Panc1 (cell line): ENCODE data around the gene PFDN4.

ENCODE experiments used
- POLR2AphosphoS5 ChIP-seq: IDR thresholded peaks from 2 replicates; pipeline ENCODE4 v1.6.1; 2012; ENCODE audit warnings: mild to moderate bottlenecking, low read depth, low read length, moderate library complexity
- SIN3A ChIP-seq: IDR thresholded peaks from 2 replicates; pipeline ENCODE4 v1.6.1; 2012; ENCODE audit warnings: low read depth, mild to moderate bottlenecking, low read length, moderate library complexity, borderline replicate concordance; ENCODE audit not compliant: insufficient read depth
- TCF7L2 ChIP-seq: IDR thresholded peaks from 2 replicates; pipeline ENCODE4 v1.6.1; 2011; ENCODE audit warnings: mild to moderate bottlenecking, low read depth, low read length, inconsistent platforms
- TF ChIP-seq, protein P1 (sequence below): fragments of 450-650 bp; IDR thresholded peaks from 2 replicates; pipeline ENCODE4 v1.5.1; 2017; ENCODE audit warnings: mild to moderate bottlenecking
- TF ChIP-seq, protein P2 (sequence below), 2 experiments: IDR thresholded peaks; 2 replicates each; pipeline ENCODE4 v1.6.1; 2011 to 2012; ENCODE audit warnings: low read depth in 2 of 2, control low read depth in 1 of 2, low read length in 1 of 2, mild to moderate bottlenecking in 1 of 2, moderate library complexity in 1 of 2; ENCODE audit not compliant: insufficient read depth in 1 of 2

DNA sequence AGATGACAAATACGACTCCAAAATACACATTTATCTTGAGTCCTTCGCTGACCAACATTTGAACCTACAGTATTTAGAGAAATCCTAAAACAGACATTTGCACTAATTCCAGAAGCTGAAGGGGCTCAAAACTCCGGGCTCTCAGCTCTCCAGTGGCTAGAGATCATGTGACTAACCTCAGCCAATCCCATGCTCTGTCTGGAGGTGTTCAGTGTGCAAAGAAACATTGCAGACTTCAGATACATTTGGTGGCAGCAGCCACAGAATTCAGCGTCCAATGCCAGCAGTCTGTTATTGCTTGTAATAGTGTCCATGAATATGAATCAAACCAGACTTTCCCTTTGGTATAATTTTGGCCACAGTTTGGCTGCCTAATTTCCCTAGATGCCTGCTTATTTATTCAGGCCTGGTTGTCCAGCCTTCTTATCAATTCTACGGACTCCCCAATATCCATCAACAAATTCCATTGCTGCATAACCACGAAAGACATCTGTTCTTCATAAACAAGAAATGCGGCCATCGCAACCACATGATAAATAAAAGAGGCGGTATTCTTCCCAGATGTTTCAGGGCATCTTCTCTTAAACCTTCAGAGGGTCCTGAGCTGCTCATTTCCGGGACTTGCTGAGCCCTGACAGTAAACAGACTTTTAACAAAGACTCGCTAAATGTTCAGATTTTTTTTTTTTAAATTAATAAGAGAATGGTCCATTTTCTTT, 19.6 kb upstream of the PFDN4 start:
- TF ChIP-seq, protein P1, sequence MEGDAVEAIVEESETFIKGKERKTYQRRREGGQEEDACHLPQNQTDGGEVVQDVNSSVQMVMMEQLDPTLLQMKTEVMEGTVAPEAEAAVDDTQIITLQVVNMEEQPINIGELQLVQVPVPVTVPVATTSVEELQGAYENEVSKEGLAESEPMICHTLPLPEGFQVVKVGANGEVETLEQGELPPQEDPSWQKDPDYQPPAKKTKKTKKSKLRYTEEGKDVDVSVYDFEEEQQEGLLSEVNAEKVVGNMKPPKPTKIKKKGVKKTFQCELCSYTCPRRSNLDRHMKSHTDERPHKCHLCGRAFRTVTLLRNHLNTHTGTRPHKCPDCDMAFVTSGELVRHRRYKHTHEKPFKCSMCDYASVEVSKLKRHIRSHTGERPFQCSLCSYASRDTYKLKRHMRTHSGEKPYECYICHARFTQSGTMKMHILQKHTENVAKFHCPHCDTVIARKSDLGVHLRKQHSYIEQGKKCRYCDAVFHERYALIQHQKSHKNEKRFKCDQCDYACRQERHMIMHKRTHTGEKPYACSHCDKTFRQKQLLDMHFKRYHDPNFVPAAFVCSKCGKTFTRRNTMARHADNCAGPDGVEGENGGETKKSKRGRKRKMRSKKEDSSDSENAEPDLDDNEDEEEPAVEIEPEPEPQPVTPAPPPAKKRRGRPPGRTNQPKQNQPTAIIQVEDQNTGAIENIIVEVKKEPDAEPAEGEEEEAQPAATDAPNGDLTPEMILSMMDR: no peak
- TF ChIP-seq POLR2AphosphoS5 (no peak), SIN3A (no peak), TCF7L2 (no peak)
- TF ChIP-seq, protein P2, sequence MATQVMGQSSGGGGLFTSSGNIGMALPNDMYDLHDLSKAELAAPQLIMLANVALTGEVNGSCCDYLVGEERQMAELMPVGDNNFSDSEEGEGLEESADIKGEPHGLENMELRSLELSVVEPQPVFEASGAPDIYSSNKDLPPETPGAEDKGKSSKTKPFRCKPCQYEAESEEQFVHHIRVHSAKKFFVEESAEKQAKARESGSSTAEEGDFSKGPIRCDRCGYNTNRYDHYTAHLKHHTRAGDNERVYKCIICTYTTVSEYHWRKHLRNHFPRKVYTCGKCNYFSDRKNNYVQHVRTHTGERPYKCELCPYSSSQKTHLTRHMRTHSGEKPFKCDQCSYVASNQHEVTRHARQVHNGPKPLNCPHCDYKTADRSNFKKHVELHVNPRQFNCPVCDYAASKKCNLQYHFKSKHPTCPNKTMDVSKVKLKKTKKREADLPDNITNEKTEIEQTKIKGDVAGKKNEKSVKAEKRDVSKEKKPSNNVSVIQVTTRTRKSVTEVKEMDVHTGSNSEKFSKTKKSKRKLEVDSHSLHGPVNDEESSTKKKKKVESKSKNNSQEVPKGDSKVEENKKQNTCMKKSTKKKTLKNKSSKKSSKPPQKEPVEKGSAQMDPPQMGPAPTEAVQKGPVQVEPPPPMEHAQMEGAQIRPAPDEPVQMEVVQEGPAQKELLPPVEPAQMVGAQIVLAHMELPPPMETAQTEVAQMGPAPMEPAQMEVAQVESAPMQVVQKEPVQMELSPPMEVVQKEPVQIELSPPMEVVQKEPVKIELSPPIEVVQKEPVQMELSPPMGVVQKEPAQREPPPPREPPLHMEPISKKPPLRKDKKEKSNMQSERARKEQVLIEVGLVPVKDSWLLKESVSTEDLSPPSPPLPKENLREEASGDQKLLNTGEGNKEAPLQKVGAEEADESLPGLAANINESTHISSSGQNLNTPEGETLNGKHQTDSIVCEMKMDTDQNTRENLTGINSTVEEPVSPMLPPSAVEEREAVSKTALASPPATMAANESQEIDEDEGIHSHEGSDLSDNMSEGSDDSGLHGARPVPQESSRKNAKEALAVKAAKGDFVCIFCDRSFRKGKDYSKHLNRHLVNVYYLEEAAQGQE (IDR thresholded peaks at IDR 0.05; ENCODE audit: insufficient read depth in 1 of 2, low read depth in 2 of 2, low read length in 1 of 2): no peak
